Breast epithelium (tissue), 3 donors: ENCODE data around the gene CRB2.

ENCODE experiments used
- CTCF ChIP-seq, 3 donors: fragments of 450-650 bp; IDR thresholded peaks; one replicate each; pipeline ENCODE4 v1.5.1; 2016 to 2017; ENCODE audit warnings: antibody characterized with exemption in 3 of 3, mild to moderate bottlenecking in 3 of 3, moderate library complexity in 3 of 3
- POLR2A ChIP-seq: fragments of 450-650 bp; IDR thresholded peaks from one replicate; pipeline ENCODE4 v1.6.1; 2016; ENCODE audit warnings: antibody characterized with exemption, mild to moderate bottlenecking, moderate library complexity
- POLR2AphosphoS5 ChIP-seq, 3 donors: sonication (generic); formaldehyde crosslinking; IDR thresholded peaks; one replicate each; pipeline ENCODE4 v1.6.1; 2017; ENCODE audit warnings: antibody characterized with exemption in 3 of 3

- TF ChIP-seq CTCF (IDR thresholded peaks at IDR 0.05) (no peak), POLR2A (no peak), POLR2AphosphoS5 (IDR thresholded peaks at IDR 0.05) (no peak)
Observed at GRCh38 chr9:123421801-123422455, 65.9 kb downstream of the CRB2 start.
